ENCODE results near the gene F11.

DNA sequence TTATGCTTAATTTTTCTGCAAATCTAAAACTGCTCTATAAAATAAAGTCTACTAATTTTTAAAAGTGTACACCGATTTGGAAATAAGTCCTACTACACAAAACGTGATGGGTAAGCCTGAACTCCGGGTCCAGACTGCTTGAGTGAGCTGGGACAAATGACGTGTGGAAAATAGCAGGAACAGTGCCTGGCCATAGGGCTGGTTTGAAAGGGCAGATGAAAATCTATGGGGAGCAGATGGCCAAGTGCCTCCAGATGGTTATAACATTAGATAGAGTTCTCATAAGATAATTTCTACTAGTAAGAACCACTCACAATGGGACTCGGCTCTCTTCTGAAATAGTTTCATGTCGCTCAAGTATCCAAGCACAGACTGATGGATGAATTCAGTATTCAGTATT, 52.5 kb downstream of the F11 start:
- TF ChIP-seq, protein P1, sequence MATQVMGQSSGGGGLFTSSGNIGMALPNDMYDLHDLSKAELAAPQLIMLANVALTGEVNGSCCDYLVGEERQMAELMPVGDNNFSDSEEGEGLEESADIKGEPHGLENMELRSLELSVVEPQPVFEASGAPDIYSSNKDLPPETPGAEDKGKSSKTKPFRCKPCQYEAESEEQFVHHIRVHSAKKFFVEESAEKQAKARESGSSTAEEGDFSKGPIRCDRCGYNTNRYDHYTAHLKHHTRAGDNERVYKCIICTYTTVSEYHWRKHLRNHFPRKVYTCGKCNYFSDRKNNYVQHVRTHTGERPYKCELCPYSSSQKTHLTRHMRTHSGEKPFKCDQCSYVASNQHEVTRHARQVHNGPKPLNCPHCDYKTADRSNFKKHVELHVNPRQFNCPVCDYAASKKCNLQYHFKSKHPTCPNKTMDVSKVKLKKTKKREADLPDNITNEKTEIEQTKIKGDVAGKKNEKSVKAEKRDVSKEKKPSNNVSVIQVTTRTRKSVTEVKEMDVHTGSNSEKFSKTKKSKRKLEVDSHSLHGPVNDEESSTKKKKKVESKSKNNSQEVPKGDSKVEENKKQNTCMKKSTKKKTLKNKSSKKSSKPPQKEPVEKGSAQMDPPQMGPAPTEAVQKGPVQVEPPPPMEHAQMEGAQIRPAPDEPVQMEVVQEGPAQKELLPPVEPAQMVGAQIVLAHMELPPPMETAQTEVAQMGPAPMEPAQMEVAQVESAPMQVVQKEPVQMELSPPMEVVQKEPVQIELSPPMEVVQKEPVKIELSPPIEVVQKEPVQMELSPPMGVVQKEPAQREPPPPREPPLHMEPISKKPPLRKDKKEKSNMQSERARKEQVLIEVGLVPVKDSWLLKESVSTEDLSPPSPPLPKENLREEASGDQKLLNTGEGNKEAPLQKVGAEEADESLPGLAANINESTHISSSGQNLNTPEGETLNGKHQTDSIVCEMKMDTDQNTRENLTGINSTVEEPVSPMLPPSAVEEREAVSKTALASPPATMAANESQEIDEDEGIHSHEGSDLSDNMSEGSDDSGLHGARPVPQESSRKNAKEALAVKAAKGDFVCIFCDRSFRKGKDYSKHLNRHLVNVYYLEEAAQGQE (IDR thresholded peaks at IDR 0.05; ENCODE audit: insufficient replicate concordance, low read depth), result no peak
- TF ChIP-seq CTCF (IDR thresholded peaks at IDR 0.05; ENCODE audit: insufficient read depth, low read length), result no peak

Data from HL-60 (cell line).